Progenitor cell of endocrine pancreas (in vitro differentiated cells): ENCODE data around the gene PPP1CB. TPM values are rescaled to one million over a fixed set of nuclear protein-coding genes. Genes with fewer than 3 reads are reported as not detected.
A peak's percentile ranks its signal among the peaks of the same experiment; 100 is the strongest.

Source experiments
- DNase-seq: peaks from one replicate; pipeline ENCODE4 v3.0.0; 2021; ENCODE audit warnings: low spot score; ENCODE audit not compliant: unreplicated experiment
- H3K27ac Mint-ChIP-seq: 2 replicates; pipeline ENCODE4 v1.8.0; 2021; ENCODE audit warnings: mild to moderate bottlenecking, moderate library complexity, mixed read lengths
- H3K27me3 Mint-ChIP-seq: 2 replicates; pipeline ENCODE4 v1.8.0; 2021; ENCODE audit warnings: mixed read lengths
- H3K36me3 Mint-ChIP-seq: 2 replicates; pipeline ENCODE4 v1.8.0; 2022; ENCODE audit warnings: mixed read lengths; ENCODE audit not compliant: insufficient read depth
- H3K4me1 Mint-ChIP-seq: 2 replicates; pipeline ENCODE4 v1.8.0; 2021; ENCODE audit warnings: low read depth, mixed read lengths
- H3K4me3 Mint-ChIP-seq: 2 replicates; pipeline ENCODE4 v1.8.0; 2021; ENCODE audit warnings: low read depth, mild to moderate bottlenecking, moderate library complexity, mixed read lengths
- H3K9me3 Mint-ChIP-seq: 2 replicates; pipeline ENCODE4 v1.8.0; 2021; ENCODE audit warnings: low read depth, mixed read lengths
- CTCF ChIP-seq: fragments of 200-600 bp; sonication (generic); IDR thresholded peaks from one replicate; pipeline ENCODE4 v1.5.0; 2021; ENCODE audit warnings: antibody characterized with exemption, mild to moderate bottlenecking; ENCODE audit not compliant: unreplicated experiment
- total RNA-seq: library from RNA; stranded (reverse); gene quantifications from 2 replicates; pipeline ENCODE4 v1.2.1, GENCODE V29; 2021

Gene PPP1CB
- total RNA-seq, 1 donor from 2014 or later, result 193 TPM

GRCh38 chr2:28748941-28749340 is 2.7 kb upstream of the PPP1CB start:
- peaks cover 20% of the 10 kb centered on the region for H3K4me1 Mint-ChIP-seq
- H3K27ac Mint-ChIP-seq, result no peak overlapping the region
- H3K36me3 Mint-ChIP-seq, result no peaks in the 10 kb centered on the region
- TF ChIP-seq CTCF, result no peak
- no peaks in the 10 kb centered on the region for H3K27me3 Mint-ChIP-seq
- no peak for DNase-seq
- no peak overlapping the region for H3K4me3 Mint-ChIP-seq
- no peaks in the 10 kb centered on the region for H3K9me3 Mint-ChIP-seq

GRCh38 chr2:28749526-28749925 is 2.1 kb upstream of the PPP1CB start:
- TF ChIP-seq CTCF, result no peak
- H3K36me3 Mint-ChIP-seq, result no peaks in the 10 kb centered on the region

GRCh38 chr2:28750316-28751251 is 1.0 kb upstream of the PPP1CB start:
- no peak for DNase-seq
- Mint-ChIP-seq H3K27ac (peak overlapping the region; percentile 99), H3K27me3 (no peaks in the 10 kb centered on the region), H3K36me3 (no peaks in the 10 kb centered on the region), H3K4me3 (peak overlapping the region; percentile 88), H3K9me3 (no peaks in the 10 kb centered on the region), H3K4me1 (peaks cover 30% of the 10 kb centered on the region)
- TF ChIP-seq CTCF, result no peak

More at GRCh38 chr2:28749526-28749925, 2.1 kb upstream of the PPP1CB start:
- Mint-ChIP-seq H3K9me3 (no peaks in the 10 kb centered on the region), H3K27me3 (no peaks in the 10 kb centered on the region), H3K4me1 (peaks cover 22% of the 10 kb centered on the region), H3K27ac (peak overlapping the region; percentile 99), H3K4me3 (no peak overlapping the region)
- no peak for DNase-seq

GRCh38 chr2:28751956-28752630 is 463 bp downstream of the PPP1CB start:
- no peaks in the 10 kb centered on the region for H3K9me3 Mint-ChIP-seq
- H3K27ac Mint-ChIP-seq, result peak overlapping the region; percentile 95
- peak overlapping the region; percentile 88 for H3K4me3 Mint-ChIP-seq
- H3K4me1 Mint-ChIP-seq, result peaks cover 37% of the 10 kb centered on the region
- no peaks in the 10 kb centered on the region for H3K27me3 Mint-ChIP-seq
- no peaks in the 10 kb centered on the region for H3K36me3 Mint-ChIP-seq
- no peak for DNase-seq
- TF ChIP-seq CTCF, result no peak

- Mint-ChIP-seq H3K9me3 (no peaks in the 10 kb centered on the region), H3K4me3 (peak overlapping the region; percentile 88), H3K4me1 (peaks cover 43% of the 10 kb centered on the region), H3K27ac (peak overlapping the region; percentile 95), H3K27me3 (no peaks in the 10 kb centered on the region), H3K36me3 (no peaks in the 10 kb centered on the region)
- no peak for DNase-seq
- no peak for TF ChIP-seq CTCF
Observed at GRCh38 chr2:28752631-28753376, 1.2 kb downstream of the PPP1CB start.
